ENCODE results near the gene ENPP5.

ENPP5 gene

GRCh38 chr6:46215213-46215612 lies 44.4 kb upstream of the ENPP5 start:
- no peaks in the 10 kb centered on the region for H3K36me3 ChIP-seq (ENCODE audit: control insufficient read depth in 2 of 2, insufficient read depth in 1 of 2, low read length in 2 of 2)
- H3K4me3 ChIP-seq (ENCODE audit: low read depth, low read length) = no peak overlapping the region
- CTCF ChIA-PET = interaction anchor here (0.5 to 2.4 kb wide), 5 partner anchors 8 to 285 kb away, joined by 3 to 6 read pairs (median 4); no protein-coding TSS in a partner anchor
- H3K27ac ChIP-seq (ENCODE audit: extremely low read depth, low read depth, low read length) = no peak overlapping the region
- POLR2A ChIA-PET = no interaction called here
- no peaks in the 10 kb centered on the region for H3K9me3 ChIP-seq (ENCODE audit: control insufficient read depth, insufficient read depth, low read depth, low read length)
- TF ChIP-seq ZNF202 (tag by site-specific recombination; IDR thresholded peaks at IDR 0.05; ENCODE audit: borderline replicate concordance) = no peak
- no peaks in the 10 kb centered on the region for H3K4me1 ChIP-seq (ENCODE audit: control insufficient read depth, insufficient read depth, low read length)

GRCh38 chr6:46211917-46212316 lies 41.1 kb upstream of the ENPP5 start:
- CTCF ChIA-PET = no interaction called here
- TF ChIP-seq ZNF785 (tag by site-specific recombination; IDR thresholded peaks at IDR 0.05) = no peak
- no peak for TF ChIP-seq ZNF513 (tag by site-specific recombination; IDR thresholded peaks at IDR 0.05)
- TF ChIP-seq GLIS2 (tag by site-specific recombination; IDR thresholded peaks at IDR 0.05) = no peak
- no peak for TF ChIP-seq ZNF184 (tag by site-specific recombination; IDR thresholded peaks at IDR 0.05)
- TF ChIP-seq YY2 (tag by site-specific recombination; IDR thresholded peaks at IDR 0.05) = no peak
- TF ChIP-seq ZBTB17 (tag by site-specific recombination; IDR thresholded peaks at IDR 0.05) = no peak
- TF ChIP-seq ZNF548 (tag by site-specific recombination; IDR thresholded peaks at IDR 0.05) = no peak
- TF ChIP-seq ZNF692 (tag by site-specific recombination; IDR thresholded peaks at IDR 0.05) = no peak
- TF ChIP-seq GLI2 (tag by site-specific recombination; IDR thresholded peaks at IDR 0.05; ENCODE audit: borderline replicate concordance, low read depth) = no peak
- TF ChIP-seq ZNF18 (tag by site-specific recombination; IDR thresholded peaks at IDR 0.05) = no peak
- TF ChIP-seq ZNF664 (tag by site-specific recombination; IDR thresholded peaks at IDR 0.05) = peak; percentile 46; the same call in 1 of the 2 replicates
- TF ChIP-seq PATZ1 (tag by site-specific recombination; IDR thresholded peaks at IDR 0.05) = no peak
- TF ChIP-seq ZNF600 (tag by site-specific recombination; IDR thresholded peaks at IDR 0.05) = no peak
- TF ChIP-seq FEZF1 (tag by site-specific recombination; IDR thresholded peaks at IDR 0.05) = no peak
- TF ChIP-seq ZFHX2 (tag by site-specific recombination; conservative IDR thresholded peaks at IDR 0.05) = no peak
- no peak for TF ChIP-seq PRDM1 (tag by site-specific recombination; IDR thresholded peaks at IDR 0.05)
- TF ChIP-seq KLF9 (tag by site-specific recombination; IDR thresholded peaks at IDR 0.05; ENCODE audit: low read depth) = no peak
- no peak for TF ChIP-seq ZSCAN16 (tag by site-specific recombination; IDR thresholded peaks at IDR 0.05)
- no peak for TF ChIP-seq ATF2 (tag by site-specific recombination; IDR thresholded peaks at IDR 0.05; ENCODE audit: low read depth)
- peak; percentile 42; the same call in 1 of the 2 replicates for TF ChIP-seq ZXDB (tag by site-specific recombination; IDR thresholded peaks at IDR 0.05)
- no peak for TF ChIP-seq ZNF19 (tag by site-specific recombination; IDR thresholded peaks at IDR 0.05; ENCODE audit: low read depth)
- TF ChIP-seq ZSCAN23 (tag by site-specific recombination; IDR thresholded peaks at IDR 0.05) = no peak
- TF ChIP-seq WT1 (tag by site-specific recombination; IDR thresholded peaks at IDR 0.05) = no peak
- no peak for TF ChIP-seq OSR2 (tag by site-specific recombination; IDR thresholded peaks at IDR 0.05)
- no peak for TF ChIP-seq OVOL3 (tag by site-specific recombination; IDR thresholded peaks at IDR 0.05)
- TF ChIP-seq ZNF677 (tag by site-specific recombination; IDR thresholded peaks at IDR 0.05) = no peak
- TF ChIP-seq SP3 (tag by site-specific recombination; IDR thresholded peaks at IDR 0.05) = no peak

More at GRCh38 chr6:46211917-46212316, 41.1 kb upstream of the ENPP5 start:
- Histone ChIP-seq H3K27ac (ENCODE audit: extremely low read depth, low read depth, low read length) (no peak overlapping the region), H3K4me1 (ENCODE audit: control insufficient read depth, insufficient read depth, low read length) (no peaks in the 10 kb centered on the region), H3K36me3 (ENCODE audit: control insufficient read depth in 2 of 2, insufficient read depth in 1 of 2, low read length in 2 of 2) (no peaks in the 10 kb centered on the region), H3K4me3 (ENCODE audit: low read depth, low read length) (no peak overlapping the region), H3K9me3 (ENCODE audit: control insufficient read depth, insufficient read depth, low read depth, low read length) (no peaks in the 10 kb centered on the region)
- POLR2A ChIA-PET = no interaction called here

All from HEK293 (cell line).